ENCODE data around the gene ACVRL1.

DNA sequence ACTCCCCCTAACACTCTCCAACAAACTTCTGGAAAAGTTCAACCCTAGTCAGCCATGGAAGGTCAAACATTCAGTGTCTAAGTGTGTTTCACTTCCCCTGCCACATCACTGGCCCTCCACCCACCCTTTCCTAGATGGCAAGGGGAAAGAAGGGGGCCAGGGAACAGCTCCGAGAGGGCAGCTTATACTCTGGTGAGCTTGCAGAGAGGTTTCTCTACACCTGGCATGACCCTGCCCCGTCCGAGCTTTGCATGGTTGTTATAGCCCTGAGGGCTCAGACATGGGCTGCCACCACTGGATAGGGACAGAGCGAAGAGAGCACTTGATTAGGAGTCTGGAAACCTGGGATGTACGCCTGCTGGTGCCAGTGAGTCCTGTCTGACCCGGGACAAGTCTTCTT lies 4.0 kb downstream of the ACVRL1 start:
- TF ChIP-seq CREB1 (IDR thresholded peaks at IDR 0.05; ENCODE audit: low read depth) (no peak), RAD21 (IDR thresholded peaks at IDR 0.05; ENCODE audit: low read depth) (no peak), EP300 (IDR thresholded peaks at IDR 0.05; ENCODE audit: borderline replicate concordance) (no peak), YY1 (IDR thresholded peaks at IDR 0.05; ENCODE audit: low read depth) (no peak), ZBTB7A (IDR thresholded peaks at IDR 0.05; ENCODE audit: low read depth) (no peak), TCF12 (IDR thresholded peaks at IDR 0.05; ENCODE audit: low read depth) (no peak), EGR1 (IDR thresholded peaks at IDR 0.05) (no peak), TEAD4 (IDR thresholded peaks at IDR 0.05) (no peak), FOXM1 (IDR thresholded peaks at IDR 0.05; ENCODE audit: borderline replicate concordance, low read depth) (no peak)
- TF ChIP-seq, protein P1, sequence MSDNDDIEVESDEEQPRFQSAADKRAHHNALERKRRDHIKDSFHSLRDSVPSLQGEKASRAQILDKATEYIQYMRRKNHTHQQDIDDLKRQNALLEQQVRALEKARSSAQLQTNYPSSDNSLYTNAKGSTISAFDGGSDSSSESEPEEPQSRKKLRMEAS (IDR thresholded peaks at IDR 0.05), result no peak
- TF ChIP-seq, protein P2, sequence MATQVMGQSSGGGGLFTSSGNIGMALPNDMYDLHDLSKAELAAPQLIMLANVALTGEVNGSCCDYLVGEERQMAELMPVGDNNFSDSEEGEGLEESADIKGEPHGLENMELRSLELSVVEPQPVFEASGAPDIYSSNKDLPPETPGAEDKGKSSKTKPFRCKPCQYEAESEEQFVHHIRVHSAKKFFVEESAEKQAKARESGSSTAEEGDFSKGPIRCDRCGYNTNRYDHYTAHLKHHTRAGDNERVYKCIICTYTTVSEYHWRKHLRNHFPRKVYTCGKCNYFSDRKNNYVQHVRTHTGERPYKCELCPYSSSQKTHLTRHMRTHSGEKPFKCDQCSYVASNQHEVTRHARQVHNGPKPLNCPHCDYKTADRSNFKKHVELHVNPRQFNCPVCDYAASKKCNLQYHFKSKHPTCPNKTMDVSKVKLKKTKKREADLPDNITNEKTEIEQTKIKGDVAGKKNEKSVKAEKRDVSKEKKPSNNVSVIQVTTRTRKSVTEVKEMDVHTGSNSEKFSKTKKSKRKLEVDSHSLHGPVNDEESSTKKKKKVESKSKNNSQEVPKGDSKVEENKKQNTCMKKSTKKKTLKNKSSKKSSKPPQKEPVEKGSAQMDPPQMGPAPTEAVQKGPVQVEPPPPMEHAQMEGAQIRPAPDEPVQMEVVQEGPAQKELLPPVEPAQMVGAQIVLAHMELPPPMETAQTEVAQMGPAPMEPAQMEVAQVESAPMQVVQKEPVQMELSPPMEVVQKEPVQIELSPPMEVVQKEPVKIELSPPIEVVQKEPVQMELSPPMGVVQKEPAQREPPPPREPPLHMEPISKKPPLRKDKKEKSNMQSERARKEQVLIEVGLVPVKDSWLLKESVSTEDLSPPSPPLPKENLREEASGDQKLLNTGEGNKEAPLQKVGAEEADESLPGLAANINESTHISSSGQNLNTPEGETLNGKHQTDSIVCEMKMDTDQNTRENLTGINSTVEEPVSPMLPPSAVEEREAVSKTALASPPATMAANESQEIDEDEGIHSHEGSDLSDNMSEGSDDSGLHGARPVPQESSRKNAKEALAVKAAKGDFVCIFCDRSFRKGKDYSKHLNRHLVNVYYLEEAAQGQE (IDR thresholded peaks at IDR 0.05; ENCODE audit: low read depth), result no peak

Measured in Ishikawa (cell line).